Measurements from ENCODE around the gene DET1. TPM values are rescaled to one million over a fixed set of nuclear protein-coding genes. Genes with fewer than 3 reads are reported as not detected.
A peak's percentile ranks its signal among the peaks of the same experiment; 100 is the strongest.

The DET1 gene
- 1 to 10 TPM; 2.0 to 3.4 TPM for total RNA-seq

DNA sequence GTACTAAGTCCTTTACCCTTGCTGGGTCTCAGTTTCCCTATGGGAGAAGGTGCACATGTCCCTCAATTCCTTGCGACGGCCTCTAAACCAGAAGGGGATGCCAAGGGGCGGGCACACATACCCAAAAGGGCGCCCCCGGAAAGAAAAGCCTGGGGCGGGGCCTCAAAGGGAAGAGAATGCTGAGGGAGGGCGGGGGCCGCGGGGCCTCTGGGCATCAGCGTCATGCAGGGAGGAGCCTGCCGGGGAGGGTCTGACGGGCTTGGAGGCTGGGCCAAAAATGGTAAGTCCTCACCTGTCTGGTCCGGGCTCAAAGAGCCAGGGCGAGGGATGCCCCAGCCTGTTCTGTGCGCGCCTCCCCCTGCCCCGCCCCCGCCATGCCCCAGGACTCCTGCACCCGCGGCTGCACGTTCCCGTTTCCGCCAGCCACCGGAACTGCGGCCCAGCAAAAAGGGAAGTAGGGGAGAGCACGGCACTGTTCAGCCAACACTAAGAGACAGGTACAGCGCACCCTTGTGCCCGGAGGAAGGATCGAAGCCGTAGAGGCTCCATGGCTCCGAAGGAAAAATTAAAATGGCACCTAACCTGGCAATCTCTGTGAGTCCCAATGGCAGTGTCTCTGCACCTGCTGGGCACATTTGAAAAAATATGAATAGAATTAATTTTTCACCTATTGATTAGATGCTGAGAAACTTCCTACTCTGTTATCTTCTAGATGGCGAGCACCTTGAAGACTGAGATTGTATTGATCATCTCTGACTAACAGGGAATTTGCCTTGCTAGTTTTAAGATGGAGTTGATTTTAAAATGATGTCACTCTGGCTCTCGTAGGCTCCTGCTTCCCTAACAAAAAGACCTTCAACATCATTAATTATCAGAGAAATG, at the start of gene DET1:
Gene DET1 (minus strand): TSS at position 434 of the 882 bp plus-strand sequence. CDS start 14,976 bp downstream, outside the sequence.
- peak; percentile 97 to 98 for ATAC-seq (replicated peaks in 1 of 2)
- peak; percentile 94 to 96 for DNase-seq
- peaks cover 0 to 1% of the 10 kb centered on the region in 2 donors for H3K36me3 Mint-ChIP-seq (ENCODE audit: insufficient read depth in 2 of 2)
- H3K9me3 Mint-ChIP-seq, result peaks cover 0 to 1% of the 10 kb centered on the region in 2 donors
- peak within 1 kb of the TSS; percentile 82 for H3K27ac Mint-ChIP-seq
- no peaks in the 10 kb centered on the region for H3K27me3 Mint-ChIP-seq (ENCODE audit: low read depth)
- H3K4me3 Mint-ChIP-seq, result peak within 1 kb of the TSS; percentile 86 to 91
- H3K4me1 Mint-ChIP-seq (ENCODE audit: low read depth), result peaks cover 18% of the 10 kb centered on the region

GRCh38 chr15:88591384-88591783, 44.9 kb upstream of the DET1 start:
- Mint-ChIP-seq H3K4me1 (ENCODE audit: low read depth) (peaks cover 7% of the 10 kb centered on the region), H3K36me3 (ENCODE audit: insufficient read depth in 2 of 2) (no peaks in the 10 kb centered on the region)
- no peak for DNase-seq

GRCh38 chr15:88590759-88591158, 44.3 kb upstream of the DET1 start:
- ATAC-seq (replicated peaks in 1 of 2) (no peak), DNase-seq (no peak)
- Mint-ChIP-seq H3K9me3 (no peaks in the 10 kb centered on the region), H3K27ac (no peak overlapping the region), H3K4me1 (ENCODE audit: low read depth) (peaks cover 7% of the 10 kb centered on the region), H3K4me3 (no peak overlapping the region), H3K27me3 (ENCODE audit: low read depth) (peaks cover 8% of the 10 kb centered on the region), H3K36me3 (ENCODE audit: insufficient read depth in 2 of 2) (no peaks in the 10 kb centered on the region)

More at GRCh38 chr15:88591384-88591783, 44.9 kb upstream of the DET1 start:
- Mint-ChIP-seq H3K4me3 (no peak overlapping the region), H3K27ac (no peak overlapping the region), H3K27me3 (ENCODE audit: low read depth) (peaks cover 8% of the 10 kb centered on the region), H3K9me3 (no peaks in the 10 kb centered on the region)
- ATAC-seq (replicated peaks in 1 of 2), result no peak

- Mint-ChIP-seq H3K4me3 (no peak overlapping the region), H3K27ac (no peak overlapping the region), H3K9me3 (no peaks in the 10 kb centered on the region), H3K36me3 (ENCODE audit: insufficient read depth in 2 of 2) (no peaks in the 10 kb centered on the region), H3K4me1 (ENCODE audit: low read depth) (no peaks in the 10 kb centered on the region), H3K27me3 (ENCODE audit: low read depth) (no peaks in the 10 kb centered on the region)
- no peak for DNase-seq
- ATAC-seq (replicated peaks in 1 of 2), result no peak
These were observed 40.1 kb upstream of the DET1 start for GRCh38 chr15:88586401-88587162.

- Mint-ChIP-seq H3K36me3 (ENCODE audit: insufficient read depth in 2 of 2) (no peaks in the 10 kb centered on the region), H3K4me1 (ENCODE audit: low read depth) (no peaks in the 10 kb centered on the region), H3K9me3 (no peaks in the 10 kb centered on the region), H3K4me3 (no peak overlapping the region), H3K27ac (no peak overlapping the region), H3K27me3 (ENCODE audit: low read depth) (no peaks in the 10 kb centered on the region)
- ATAC-seq (replicated peaks in 1 of 2) (no peak), DNase-seq (no peak)
These were observed 34.1 kb upstream of the DET1 start for GRCh38 chr15:88580532-88580931.

GRCh38 chr15:88579322-88579721, 32.8 kb upstream of the DET1 start:
- H3K4me1 Mint-ChIP-seq (ENCODE audit: low read depth), result no peaks in the 10 kb centered on the region
- no peak for DNase-seq
- no peak for ATAC-seq (replicated peaks in 1 of 2)
- H3K27ac Mint-ChIP-seq, result no peak overlapping the region
- H3K4me3 Mint-ChIP-seq, result no peak overlapping the region
- H3K27me3 Mint-ChIP-seq (ENCODE audit: low read depth), result peaks cover 4% of the 10 kb centered on the region
- H3K9me3 Mint-ChIP-seq, result no peaks in the 10 kb centered on the region
- H3K36me3 Mint-ChIP-seq (ENCODE audit: insufficient read depth in 2 of 2), result no peaks in the 10 kb centered on the region

DNA sequence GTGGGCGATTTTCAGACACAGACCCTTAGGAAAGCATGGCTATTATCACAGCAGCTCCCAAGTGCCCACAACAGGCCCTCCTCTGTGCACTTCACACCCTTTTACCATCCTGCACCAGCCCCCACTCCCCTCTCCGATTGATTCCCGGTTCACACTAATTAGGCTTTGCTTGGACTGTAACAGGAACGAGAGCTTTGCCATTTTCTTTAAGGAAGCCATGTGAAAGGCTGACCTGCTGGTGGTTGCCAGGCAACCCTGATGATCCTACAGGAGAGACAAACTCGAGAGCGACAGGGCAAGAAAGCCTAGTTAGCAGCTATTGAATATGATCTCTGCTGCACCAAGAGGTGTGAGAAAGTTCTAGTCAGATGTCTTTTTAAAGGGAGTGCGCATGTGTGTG, 28.2 kb upstream of the DET1 start:
- no peak overlapping the region for H3K27ac Mint-ChIP-seq
- no peaks in the 10 kb centered on the region for H3K4me1 Mint-ChIP-seq (ENCODE audit: low read depth)
- DNase-seq, result no peak
- H3K9me3 Mint-ChIP-seq, result no peaks in the 10 kb centered on the region
- no peaks in the 10 kb centered on the region for H3K36me3 Mint-ChIP-seq (ENCODE audit: insufficient read depth in 2 of 2)
- no peak for ATAC-seq (replicated peaks in 1 of 2)
- no peak overlapping the region for H3K4me3 Mint-ChIP-seq
- H3K27me3 Mint-ChIP-seq (ENCODE audit: low read depth), result peaks cover 13% of the 10 kb centered on the region

GRCh38 chr15:88574077-88574476, 27.6 kb upstream of the DET1 start:
- no peak overlapping the region for H3K4me3 Mint-ChIP-seq
- ATAC-seq (replicated peaks in 1 of 2) (no peak), DNase-seq (no peak)
- H3K9me3 Mint-ChIP-seq, result no peaks in the 10 kb centered on the region
- H3K27ac Mint-ChIP-seq, result no peak overlapping the region
- no peaks in the 10 kb centered on the region for H3K36me3 Mint-ChIP-seq (ENCODE audit: insufficient read depth in 2 of 2)
- no peaks in the 10 kb centered on the region for H3K4me1 Mint-ChIP-seq (ENCODE audit: low read depth)
- H3K27me3 Mint-ChIP-seq (ENCODE audit: low read depth), result peaks cover 14% of the 10 kb centered on the region

- Mint-ChIP-seq H3K36me3 (ENCODE audit: insufficient read depth in 2 of 2) (no peaks in the 10 kb centered on the region), H3K4me1 (ENCODE audit: low read depth) (no peaks in the 10 kb centered on the region), H3K27ac (no peak overlapping the region), H3K4me3 (no peak overlapping the region), H3K27me3 (ENCODE audit: low read depth) (peaks cover 14% of the 10 kb centered on the region), H3K9me3 (no peaks in the 10 kb centered on the region)
- no peak for DNase-seq
- no peak for ATAC-seq (replicated peaks in 1 of 2)
These were observed 25.4 kb upstream of the DET1 start for GRCh38 chr15:88571852-88572259.

DNA sequence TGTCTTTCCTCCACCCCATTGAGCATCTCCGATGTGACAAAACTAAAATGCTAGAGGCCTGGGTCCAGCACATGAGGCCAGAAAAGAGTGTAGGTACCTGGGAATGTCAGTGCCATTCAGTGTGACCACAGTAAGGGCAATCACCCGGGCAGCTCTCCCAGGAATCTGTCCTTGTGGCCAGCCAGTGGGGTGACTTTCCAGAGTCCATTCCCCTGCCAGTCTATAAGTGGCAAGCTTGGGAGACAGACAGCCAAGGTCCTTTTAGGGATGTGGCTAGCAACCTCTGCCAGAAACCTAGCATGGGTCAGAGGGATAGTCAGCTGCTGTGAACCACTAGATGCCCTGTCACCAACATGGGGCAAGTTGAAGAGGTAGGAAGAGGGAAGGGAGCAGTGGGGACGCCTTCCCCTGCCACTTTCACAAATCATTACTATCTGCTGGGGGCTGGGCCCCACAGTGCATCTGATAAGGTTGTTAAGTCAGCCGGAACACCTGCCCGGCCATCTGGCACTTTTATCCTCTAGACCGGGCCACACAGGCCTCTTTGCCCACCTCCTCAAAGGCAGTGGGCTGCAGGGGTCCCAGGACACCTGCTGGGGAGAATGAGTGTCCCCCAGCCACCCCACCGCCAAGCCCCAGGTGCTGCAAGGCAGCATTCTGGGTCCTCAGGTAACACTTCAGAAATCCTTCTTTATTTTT, 24.8 kb upstream of the DET1 start:
- H3K27ac Mint-ChIP-seq, result no peak overlapping the region
- DNase-seq (no peak), ATAC-seq (replicated peaks in 1 of 2) (no peak)
- H3K4me3 Mint-ChIP-seq, result no peak overlapping the region
- H3K36me3 Mint-ChIP-seq (ENCODE audit: insufficient read depth in 2 of 2), result no peaks in the 10 kb centered on the region
- no peaks in the 10 kb centered on the region for H3K9me3 Mint-ChIP-seq
- peaks cover 14% of the 10 kb centered on the region for H3K27me3 Mint-ChIP-seq (ENCODE audit: low read depth)
- H3K4me1 Mint-ChIP-seq (ENCODE audit: low read depth), result no peaks in the 10 kb centered on the region

GRCh38 chr15:88568589-88568988, 22.1 kb upstream of the DET1 start:
- H3K9me3 Mint-ChIP-seq, result no peaks in the 10 kb centered on the region
- ATAC-seq (replicated peaks in 1 of 2) (no peak), DNase-seq (no peak)
- no peak overlapping the region for H3K4me3 Mint-ChIP-seq
- peaks cover 6% of the 10 kb centered on the region for H3K27me3 Mint-ChIP-seq (ENCODE audit: low read depth)
- H3K4me1 Mint-ChIP-seq (ENCODE audit: low read depth), result no peaks in the 10 kb centered on the region
- H3K36me3 Mint-ChIP-seq (ENCODE audit: insufficient read depth in 2 of 2), result no peaks in the 10 kb centered on the region
- no peak overlapping the region for H3K27ac Mint-ChIP-seq

- H3K27ac Mint-ChIP-seq, result no peak overlapping the region
- H3K36me3 Mint-ChIP-seq (ENCODE audit: insufficient read depth in 2 of 2), result no peaks in the 10 kb centered on the region
- no peak for DNase-seq
- peaks cover 8% of the 10 kb centered on the region for H3K27me3 Mint-ChIP-seq (ENCODE audit: low read depth)
- H3K9me3 Mint-ChIP-seq, result no peaks in the 10 kb centered on the region
- no peak overlapping the region for H3K4me3 Mint-ChIP-seq
- H3K4me1 Mint-ChIP-seq (ENCODE audit: low read depth), result no peaks in the 10 kb centered on the region
- ATAC-seq (replicated peaks in 1 of 2), result no peak
These were observed 18.3 kb upstream of the DET1 start for GRCh38 chr15:88564741-88565140.

GRCh38 chr15:88563638-88564037, 17.2 kb upstream of the DET1 start:
- peaks cover 0 to 4% of the 10 kb centered on the region in 2 donors for H3K36me3 Mint-ChIP-seq (ENCODE audit: insufficient read depth in 2 of 2)
- no peak overlapping the region for H3K27ac Mint-ChIP-seq
- H3K27me3 Mint-ChIP-seq (ENCODE audit: low read depth), result peaks cover 11% of the 10 kb centered on the region
- H3K4me3 Mint-ChIP-seq, result no peak overlapping the region
- peaks cover 0 to 4% of the 10 kb centered on the region in 2 donors for H3K9me3 Mint-ChIP-seq
- H3K4me1 Mint-ChIP-seq (ENCODE audit: low read depth), result no peaks in the 10 kb centered on the region
- DNase-seq (no peak), ATAC-seq (replicated peaks in 1 of 2) (no peak)

All from activated T-cell treated with anti-CD3 and anti-CD28 coated beads, Interleukin-2, amount 50 U/mL, for 72 hours (primary cell).